ENCODE results near the gene ACSS1.

DNA sequence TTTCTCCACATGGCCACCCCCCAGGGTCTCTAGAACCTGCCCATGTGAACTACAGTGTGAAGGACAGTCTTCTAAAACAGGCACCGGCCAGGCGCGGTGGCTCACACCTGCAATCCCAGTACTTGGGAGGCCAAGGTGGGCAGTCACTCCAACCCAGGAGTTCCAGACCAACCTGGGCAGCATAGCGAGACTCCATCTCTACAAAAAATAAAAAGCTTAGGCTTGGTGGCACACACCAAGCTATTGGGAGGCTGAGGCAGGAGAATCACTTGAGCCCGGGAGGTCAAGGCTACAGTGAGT is 13.7 kb downstream of the ACSS1 start:
- TF ChIP-seq, protein P1, sequence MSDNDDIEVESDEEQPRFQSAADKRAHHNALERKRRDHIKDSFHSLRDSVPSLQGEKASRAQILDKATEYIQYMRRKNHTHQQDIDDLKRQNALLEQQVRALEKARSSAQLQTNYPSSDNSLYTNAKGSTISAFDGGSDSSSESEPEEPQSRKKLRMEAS (IDR thresholded peaks at IDR 0.05; ENCODE audit: low read depth, low read length) = no peak
- TF ChIP-seq, protein P2, sequence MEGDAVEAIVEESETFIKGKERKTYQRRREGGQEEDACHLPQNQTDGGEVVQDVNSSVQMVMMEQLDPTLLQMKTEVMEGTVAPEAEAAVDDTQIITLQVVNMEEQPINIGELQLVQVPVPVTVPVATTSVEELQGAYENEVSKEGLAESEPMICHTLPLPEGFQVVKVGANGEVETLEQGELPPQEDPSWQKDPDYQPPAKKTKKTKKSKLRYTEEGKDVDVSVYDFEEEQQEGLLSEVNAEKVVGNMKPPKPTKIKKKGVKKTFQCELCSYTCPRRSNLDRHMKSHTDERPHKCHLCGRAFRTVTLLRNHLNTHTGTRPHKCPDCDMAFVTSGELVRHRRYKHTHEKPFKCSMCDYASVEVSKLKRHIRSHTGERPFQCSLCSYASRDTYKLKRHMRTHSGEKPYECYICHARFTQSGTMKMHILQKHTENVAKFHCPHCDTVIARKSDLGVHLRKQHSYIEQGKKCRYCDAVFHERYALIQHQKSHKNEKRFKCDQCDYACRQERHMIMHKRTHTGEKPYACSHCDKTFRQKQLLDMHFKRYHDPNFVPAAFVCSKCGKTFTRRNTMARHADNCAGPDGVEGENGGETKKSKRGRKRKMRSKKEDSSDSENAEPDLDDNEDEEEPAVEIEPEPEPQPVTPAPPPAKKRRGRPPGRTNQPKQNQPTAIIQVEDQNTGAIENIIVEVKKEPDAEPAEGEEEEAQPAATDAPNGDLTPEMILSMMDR (IDR thresholded peaks at IDR 0.05; ENCODE audit: low read depth, low read length) = no peak
